PC-3 (cell line): Measurements from ENCODE around the gene FLNA.

ENCODE experiments used
- CTCF ChIP-seq: fragments of 300-600 bp; sonication (generic); conservative IDR thresholded peaks from 2 replicates; pipeline ENCODE4 v1.5.1; 2017; ENCODE audit warnings: antibody characterized with exemption, low read depth, mild to moderate bottlenecking, low read length
- EZH2 ChIP-seq: fragments of 300-600 bp; sonication (generic); IDR thresholded peaks from one replicate; pipeline ENCODE4 v1.6.1; 2017; ENCODE audit warnings: antibody characterized with exemption, mild to moderate bottlenecking, low read length; ENCODE audit not compliant: unreplicated experiment
- EZH2phosphoT487 ChIP-seq: fragments of 300-600 bp; sonication (generic); IDR thresholded peaks from 2 replicates; pipeline ENCODE4 v1.6.1; 2018; ENCODE audit warnings: mild to moderate bottlenecking, antibody characterized with exemption, low read length, borderline replicate concordance

GRCh38 chrX:154354516-154354915 lies 19.9 kb downstream of the FLNA start:
- TF ChIP-seq CTCF (no peak), EZH2 (no peak), EZH2phosphoT487 (no peak)
